DND-41 (cell line): Measurements from ENCODE around the gene PTPN3.
A peak's percentile ranks its signal among the peaks of the same experiment; 100 is the strongest.

Experiments
- ATAC-seq: fragments of 200-7000 bp; cut with Tn5 transposase; 3 replicates; pipeline ENCODE4 v1.9.1; 2021; ENCODE audit warnings: low read depth; ENCODE audit not compliant: insufficient read depth
- DNase-seq: peaks from one replicate; pipeline ENCODE4 v3.0.0-alpha.2; 2020
- H2AFZ ChIP-seq: 2 replicates; pipeline ENCODE4 v1.6.0; 2012; ENCODE audit warnings: low read depth, low read length
- H3K27ac ChIP-seq: 2 replicates; pipeline ENCODE4 v1.5.1; 2012; ENCODE audit warnings: low read length, inconsistent platforms
- H3K27me3 ChIP-seq: fragments of 200-600 bp; sonication (generic); 2 replicates; pipeline ENCODE4 v1.6.0; 2012; ENCODE audit warnings: low read length, mild to moderate bottlenecking, inconsistent platforms; ENCODE audit not compliant: insufficient read depth, poor library complexity
- H3K36me3 ChIP-seq: 2 replicates; pipeline ENCODE4 v1.5.1; 2012; ENCODE audit warnings: low read length, inconsistent platforms; ENCODE audit not compliant: insufficient read depth
- H3K4me1 ChIP-seq: 2 replicates; pipeline ENCODE4 v1.5.1; 2012; ENCODE audit warnings: mild to moderate bottlenecking, low read length; ENCODE audit not compliant: insufficient read depth
- H3K4me2 ChIP-seq: 2 replicates; pipeline ENCODE4 v1.6.0; 2012; ENCODE audit warnings: mild to moderate bottlenecking, moderate library complexity, low read length, inconsistent platforms; ENCODE audit not compliant: insufficient read depth
- H3K4me3 ChIP-seq, 2 experiments: fragments of 200-600 bp in 1 of 2; shearing (Covaris generic) in 1 of 2; 2 replicates each; pipeline ENCODE4 v1.5.1; 2012 to 2016; ENCODE audit warnings: inconsistent platforms in 2 of 2, low read length in 2 of 2, mild to moderate bottlenecking in 2 of 2, low read depth in 1 of 2, moderate library complexity in 1 of 2
- H3K79me2 ChIP-seq: 2 replicates; pipeline ENCODE4 v1.6.0; 2012; ENCODE audit warnings: low read length, inconsistent platforms; ENCODE audit not compliant: insufficient read depth
- H3K9ac ChIP-seq: 2 replicates; pipeline ENCODE4 v1.6.0; 2012; ENCODE audit warnings: low read depth, mild to moderate bottlenecking, inconsistent platforms, low read length, moderate library complexity
- H3K9me3 ChIP-seq: 2 replicates; pipeline ENCODE4 v1.5.1; 2012; ENCODE audit warnings: low read length, moderate library complexity, mild to moderate bottlenecking, inconsistent platforms; ENCODE audit not compliant: insufficient read depth, severe bottlenecking
- H4K20me1 ChIP-seq: 2 replicates; pipeline ENCODE4 v1.6.0; 2012; ENCODE audit warnings: low read length; ENCODE audit not compliant: insufficient read depth
- EZH2 ChIP-seq: IDR thresholded peaks from 3 replicates; pipeline ENCODE4 v1.6.1; 2012; ENCODE audit warnings: borderline replicate concordance, low read depth, mild to moderate bottlenecking, moderate library complexity, low read length, inconsistent platforms; ENCODE audit not compliant: severe bottlenecking
- TF ChIP-seq, protein P1 (sequence below): IDR thresholded peaks from 2 replicates; pipeline ENCODE4 v1.5.1; 2012; ENCODE audit warnings: borderline replicate concordance, low read length, moderate library complexity, mild to moderate bottlenecking; ENCODE audit not compliant: poor library complexity, severe bottlenecking; ENCODE audit errors: extremely low read depth

PTPN3 gene

DNA sequence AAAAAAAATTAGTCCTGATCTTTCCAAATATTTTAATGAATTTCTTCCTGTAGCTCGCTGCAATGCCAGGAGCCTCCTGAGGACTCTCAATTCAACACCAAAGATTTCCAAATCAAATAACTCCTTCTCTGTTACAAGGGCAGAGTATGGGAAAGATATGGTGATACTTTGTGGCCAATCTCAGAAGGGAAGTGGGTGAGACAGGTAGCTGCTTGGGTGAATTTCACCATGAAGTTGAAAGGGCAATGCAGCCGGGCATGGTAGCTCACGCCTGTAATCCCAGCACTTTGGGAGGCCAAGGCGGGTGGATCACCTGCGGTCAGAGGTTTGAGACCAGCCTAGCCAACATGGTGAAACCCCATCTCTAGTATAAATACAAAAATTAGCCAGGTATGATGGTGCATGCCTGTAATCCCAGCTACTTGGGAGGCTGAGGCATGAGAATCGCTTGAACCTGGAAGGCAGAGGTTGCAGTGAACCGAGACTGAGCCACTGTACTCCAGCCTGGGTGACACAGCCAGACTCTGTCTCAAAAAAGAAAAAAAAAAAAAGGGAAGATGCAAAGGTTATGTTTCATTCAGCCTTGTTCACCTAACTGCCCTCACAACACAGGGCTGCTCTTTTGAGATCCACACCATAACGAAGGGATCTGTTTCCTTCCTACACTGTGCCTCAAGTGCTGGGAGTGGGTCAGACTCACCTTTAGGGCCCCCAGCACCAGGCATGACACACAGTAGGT is 58.6 kb downstream of the PTPN3 start:
- Histone ChIP-seq H3K27ac (peak overlapping the region; percentile 57), H3K9me3 (no peaks in the 10 kb centered on the region), H3K4me2 (no peak overlapping the region), H3K79me2 (no peaks in the 10 kb centered on the region), H3K9ac (no peak overlapping the region), H3K4me1 (peaks cover 28% of the 10 kb centered on the region), H4K20me1 (no peaks in the 10 kb centered on the region), H2AFZ (peak overlapping the region; percentile 41; the same call in 1 of the 2 replicates), H3K36me3 (no peaks in the 10 kb centered on the region), H3K27me3 (no peaks in the 10 kb centered on the region), H3K4me3 (no peak overlapping the region)
- no peak for DNase-seq
- ATAC-seq, result no peak
- TF ChIP-seq EZH2, result no peak
- TF ChIP-seq, protein P1, sequence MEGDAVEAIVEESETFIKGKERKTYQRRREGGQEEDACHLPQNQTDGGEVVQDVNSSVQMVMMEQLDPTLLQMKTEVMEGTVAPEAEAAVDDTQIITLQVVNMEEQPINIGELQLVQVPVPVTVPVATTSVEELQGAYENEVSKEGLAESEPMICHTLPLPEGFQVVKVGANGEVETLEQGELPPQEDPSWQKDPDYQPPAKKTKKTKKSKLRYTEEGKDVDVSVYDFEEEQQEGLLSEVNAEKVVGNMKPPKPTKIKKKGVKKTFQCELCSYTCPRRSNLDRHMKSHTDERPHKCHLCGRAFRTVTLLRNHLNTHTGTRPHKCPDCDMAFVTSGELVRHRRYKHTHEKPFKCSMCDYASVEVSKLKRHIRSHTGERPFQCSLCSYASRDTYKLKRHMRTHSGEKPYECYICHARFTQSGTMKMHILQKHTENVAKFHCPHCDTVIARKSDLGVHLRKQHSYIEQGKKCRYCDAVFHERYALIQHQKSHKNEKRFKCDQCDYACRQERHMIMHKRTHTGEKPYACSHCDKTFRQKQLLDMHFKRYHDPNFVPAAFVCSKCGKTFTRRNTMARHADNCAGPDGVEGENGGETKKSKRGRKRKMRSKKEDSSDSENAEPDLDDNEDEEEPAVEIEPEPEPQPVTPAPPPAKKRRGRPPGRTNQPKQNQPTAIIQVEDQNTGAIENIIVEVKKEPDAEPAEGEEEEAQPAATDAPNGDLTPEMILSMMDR, result no peak

DNA sequence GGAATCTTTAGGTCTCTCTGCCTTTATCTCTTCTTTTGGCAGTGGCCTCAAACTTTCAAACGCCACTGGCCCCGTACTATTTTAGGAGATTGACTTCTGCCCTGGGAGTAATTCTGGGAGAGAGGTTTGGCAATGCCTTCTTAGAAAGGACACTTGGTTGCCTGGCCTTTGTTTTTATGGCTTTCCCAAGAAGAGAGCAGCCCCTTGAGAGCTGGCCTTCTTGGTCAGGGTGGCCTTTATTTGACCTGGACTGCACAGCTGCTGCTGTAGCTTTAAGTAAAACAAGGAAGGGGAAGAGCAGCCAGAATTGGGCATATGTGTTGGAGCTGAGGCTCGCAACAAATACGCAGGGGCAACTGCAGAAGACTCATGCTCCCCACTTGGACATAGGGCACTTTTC is 60.8 kb downstream of the PTPN3 start:
- Histone ChIP-seq H3K9me3 (no peaks in the 10 kb centered on the region), H3K4me2 (no peak overlapping the region), H3K4me3 (no peak overlapping the region), H3K9ac (no peak overlapping the region), H3K27ac (no peak overlapping the region), H3K4me1 (peaks cover 27% of the 10 kb centered on the region), H4K20me1 (no peaks in the 10 kb centered on the region), H3K79me2 (no peaks in the 10 kb centered on the region), H3K27me3 (no peaks in the 10 kb centered on the region), H2AFZ (no peak overlapping the region), H3K36me3 (no peaks in the 10 kb centered on the region)
- no peak for TF ChIP-seq EZH2
- ATAC-seq, result no peak
- no peak for DNase-seq

DNA sequence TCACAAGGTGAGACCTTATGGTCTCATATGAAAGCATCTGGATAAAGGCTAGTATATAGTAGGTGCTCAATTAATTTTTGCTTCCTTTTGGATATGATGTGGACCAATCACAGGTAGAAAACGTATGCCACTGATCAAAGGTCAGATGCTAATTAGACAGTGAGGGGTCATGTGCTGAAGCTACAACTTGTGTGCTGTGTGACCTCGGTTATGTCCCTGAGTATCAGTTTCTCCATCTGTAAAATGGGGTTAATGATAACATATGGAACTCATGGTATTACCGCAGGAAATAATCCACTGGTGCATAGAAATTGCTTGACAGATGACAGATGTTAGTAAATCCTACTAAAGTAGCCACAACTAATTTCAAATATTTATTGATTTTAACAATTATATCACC is 62.0 kb downstream of the PTPN3 start:
- Histone ChIP-seq H3K9me3 (no peaks in the 10 kb centered on the region), H3K4me1 (peaks cover 19% of the 10 kb centered on the region), H3K9ac (no peak overlapping the region), H3K27ac (no peak overlapping the region), H4K20me1 (no peaks in the 10 kb centered on the region), H3K36me3 (no peaks in the 10 kb centered on the region), H3K4me3 (no peak overlapping the region), H3K27me3 (no peaks in the 10 kb centered on the region), H3K79me2 (no peaks in the 10 kb centered on the region), H2AFZ (no peak overlapping the region), H3K4me2 (no peak overlapping the region)
- TF ChIP-seq, protein P1, result no peak
- TF ChIP-seq EZH2, result no peak
- ATAC-seq (no peak), DNase-seq (no peak)

DNA sequence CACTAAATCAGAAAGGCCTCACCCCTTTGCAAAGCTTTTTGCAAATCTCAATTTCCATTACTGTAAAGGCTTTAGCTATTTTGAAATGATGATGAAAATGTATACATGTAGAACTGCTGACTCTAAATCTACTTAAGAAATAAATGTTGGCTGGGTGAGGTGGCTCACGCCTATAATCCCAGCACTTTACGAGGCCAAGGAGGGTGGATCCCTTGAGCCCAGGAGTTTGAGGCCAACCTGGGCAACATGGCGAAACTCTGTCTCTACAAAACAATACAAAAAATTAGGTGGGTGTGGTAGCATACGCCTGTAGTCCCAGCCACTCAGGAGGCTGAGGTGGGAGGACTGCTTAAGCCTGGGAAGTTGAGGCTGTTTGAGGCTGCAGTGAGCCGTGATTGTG is 64.6 kb downstream of the PTPN3 start:
- Histone ChIP-seq H2AFZ (no peak overlapping the region), H3K9ac (no peak overlapping the region), H4K20me1 (no peaks in the 10 kb centered on the region), H3K36me3 (no peaks in the 10 kb centered on the region), H3K79me2 (no peaks in the 10 kb centered on the region), H3K9me3 (no peaks in the 10 kb centered on the region), H3K4me3 (no peak overlapping the region), H3K4me1 (0 out of 2 replicates have a peak, but pooled peaks cover 4% of the 10 kb centered on the region), H3K4me2 (no peak overlapping the region), H3K27me3 (no peaks in the 10 kb centered on the region), H3K27ac (no peak overlapping the region)
- DNase-seq (no peak), ATAC-seq (no peak)
- TF ChIP-seq, protein P1, result no peak
- no peak for TF ChIP-seq EZH2
